NB4 (cell line): ENCODE measurements around the gene SEPTIN6.

Source experiments
- CTCF ChIP-seq: IDR thresholded peaks from one replicate; pipeline ENCODE4 v1.5.1; 2012; ENCODE audit warnings: low read depth, low read length
- MAX ChIP-seq: IDR thresholded peaks from 2 replicates; pipeline ENCODE4 v1.6.1; 2011; ENCODE audit warnings: low read depth, low read length
- POLR2A ChIP-seq: IDR thresholded peaks from 2 replicates; pipeline ENCODE4 v1.6.1; 2011; ENCODE audit warnings: mild to moderate bottlenecking; ENCODE audit not compliant: insufficient read length; ENCODE audit errors: extremely low read depth

DNA sequence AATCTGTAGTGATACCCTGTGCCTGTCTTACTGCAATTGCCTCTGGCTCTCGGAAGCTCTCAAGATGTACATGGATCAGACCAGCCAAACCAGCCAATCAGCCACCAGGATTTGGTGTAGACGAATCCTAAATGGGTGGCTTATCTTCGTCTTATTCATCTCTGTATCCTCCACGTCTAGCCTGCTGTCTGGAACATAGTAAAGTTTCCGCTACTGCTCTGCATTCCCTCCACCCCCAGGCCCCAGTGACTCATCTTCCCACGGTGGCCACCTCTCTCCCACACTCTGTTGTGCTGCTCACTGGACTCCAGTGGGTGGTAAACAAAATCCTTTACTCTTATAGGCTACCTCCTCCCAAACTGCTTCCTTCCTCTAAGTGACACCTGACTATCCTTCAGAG lies 37.8 kb downstream of the SEPTIN6 start:
- TF ChIP-seq POLR2A (no peak), CTCF (no peak), MAX (no peak)
